H1 (cell line): ENCODE results near the gene JUP. TPM values are rescaled to one million over a fixed set of nuclear protein-coding genes. Genes with fewer than 3 reads are reported as not detected.

Source experiments
- CBX8 ChIP-seq: fragments of 300-800, 300-1000 bp; sonication (generic); IDR thresholded peaks from 2 replicates; pipeline ENCODE4 v1.7.1; 2016; ENCODE audit warnings: low read depth, low read length, borderline replicate concordance
- CHD1 ChIP-seq: IDR thresholded peaks from 2 replicates; pipeline ENCODE4 v1.6.1; 2012; ENCODE audit warnings: low read depth, low read length, improper control_type of control experiment
- MAX ChIP-seq: IDR thresholded peaks from 2 replicates; pipeline ENCODE4 v1.6.1; 2012; ENCODE audit warnings: inconsistent platforms
- SUZ12 ChIP-seq: fragments of 200-600 bp; sonication (generic); IDR thresholded peaks from 2 replicates; pipeline ENCODE4 v1.6.1; 2012; ENCODE audit warnings: mild to moderate bottlenecking, inconsistent platforms, low read length, moderate library complexity, mixed read lengths
- polyA plus RNA-seq, 7 experiments: library from polyadenylated mRNA; depleted of rRNA in 3 of 7; stranded (reverse) in 5 of 7; unstranded in 2 of 7; fragments of >200 nt in 5 of 7; fragments of 200-250 nt in 2 of 7; gene quantifications; 1 replicate in 5 of 7; 2 replicates in 1 of 7; 4 replicates in 1 of 7; pipeline versions ENCODE4 v1.2.1 to v1.2.3, GENCODE V29; 2011 to 2013; ENCODE audit warnings: missing spikeins in 2 of 7, mixed read lengths in 2 of 7
- total RNA-seq: library from RNA; stranded (reverse); fragmentation: NEBNext Ultra II Directional; extraction: Animal tissue kit (Norgen Biotek cat#: 25700); gene quantifications from 2 replicates; pipeline ENCODE4 v1.2.1, GENCODE V29; 2021
- TF ChIP-seq, protein P1 (sequence below): fragments of 300-600 bp; sonication (generic); IDR thresholded peaks from 2 replicates; pipeline ENCODE4 v1.7.1; 2012; ENCODE audit warnings: low read length, moderate library complexity, mild to moderate bottlenecking, inconsistent platforms; ENCODE audit not compliant: insufficient replicate concordance
- TF ChIP-seq, protein P2 (sequence below): IDR thresholded peaks from 2 replicates; pipeline ENCODE4 v1.6.1; 2012; ENCODE audit warnings: inconsistent platforms

JUP gene
- total and polyA plus RNA-seq, 2 of the 8 experiments (the other 6 are each of a cell fraction or from before 2014, with no cell fraction given), result 62.8 to 102 TPM

- TF ChIP-seq, protein P1, sequence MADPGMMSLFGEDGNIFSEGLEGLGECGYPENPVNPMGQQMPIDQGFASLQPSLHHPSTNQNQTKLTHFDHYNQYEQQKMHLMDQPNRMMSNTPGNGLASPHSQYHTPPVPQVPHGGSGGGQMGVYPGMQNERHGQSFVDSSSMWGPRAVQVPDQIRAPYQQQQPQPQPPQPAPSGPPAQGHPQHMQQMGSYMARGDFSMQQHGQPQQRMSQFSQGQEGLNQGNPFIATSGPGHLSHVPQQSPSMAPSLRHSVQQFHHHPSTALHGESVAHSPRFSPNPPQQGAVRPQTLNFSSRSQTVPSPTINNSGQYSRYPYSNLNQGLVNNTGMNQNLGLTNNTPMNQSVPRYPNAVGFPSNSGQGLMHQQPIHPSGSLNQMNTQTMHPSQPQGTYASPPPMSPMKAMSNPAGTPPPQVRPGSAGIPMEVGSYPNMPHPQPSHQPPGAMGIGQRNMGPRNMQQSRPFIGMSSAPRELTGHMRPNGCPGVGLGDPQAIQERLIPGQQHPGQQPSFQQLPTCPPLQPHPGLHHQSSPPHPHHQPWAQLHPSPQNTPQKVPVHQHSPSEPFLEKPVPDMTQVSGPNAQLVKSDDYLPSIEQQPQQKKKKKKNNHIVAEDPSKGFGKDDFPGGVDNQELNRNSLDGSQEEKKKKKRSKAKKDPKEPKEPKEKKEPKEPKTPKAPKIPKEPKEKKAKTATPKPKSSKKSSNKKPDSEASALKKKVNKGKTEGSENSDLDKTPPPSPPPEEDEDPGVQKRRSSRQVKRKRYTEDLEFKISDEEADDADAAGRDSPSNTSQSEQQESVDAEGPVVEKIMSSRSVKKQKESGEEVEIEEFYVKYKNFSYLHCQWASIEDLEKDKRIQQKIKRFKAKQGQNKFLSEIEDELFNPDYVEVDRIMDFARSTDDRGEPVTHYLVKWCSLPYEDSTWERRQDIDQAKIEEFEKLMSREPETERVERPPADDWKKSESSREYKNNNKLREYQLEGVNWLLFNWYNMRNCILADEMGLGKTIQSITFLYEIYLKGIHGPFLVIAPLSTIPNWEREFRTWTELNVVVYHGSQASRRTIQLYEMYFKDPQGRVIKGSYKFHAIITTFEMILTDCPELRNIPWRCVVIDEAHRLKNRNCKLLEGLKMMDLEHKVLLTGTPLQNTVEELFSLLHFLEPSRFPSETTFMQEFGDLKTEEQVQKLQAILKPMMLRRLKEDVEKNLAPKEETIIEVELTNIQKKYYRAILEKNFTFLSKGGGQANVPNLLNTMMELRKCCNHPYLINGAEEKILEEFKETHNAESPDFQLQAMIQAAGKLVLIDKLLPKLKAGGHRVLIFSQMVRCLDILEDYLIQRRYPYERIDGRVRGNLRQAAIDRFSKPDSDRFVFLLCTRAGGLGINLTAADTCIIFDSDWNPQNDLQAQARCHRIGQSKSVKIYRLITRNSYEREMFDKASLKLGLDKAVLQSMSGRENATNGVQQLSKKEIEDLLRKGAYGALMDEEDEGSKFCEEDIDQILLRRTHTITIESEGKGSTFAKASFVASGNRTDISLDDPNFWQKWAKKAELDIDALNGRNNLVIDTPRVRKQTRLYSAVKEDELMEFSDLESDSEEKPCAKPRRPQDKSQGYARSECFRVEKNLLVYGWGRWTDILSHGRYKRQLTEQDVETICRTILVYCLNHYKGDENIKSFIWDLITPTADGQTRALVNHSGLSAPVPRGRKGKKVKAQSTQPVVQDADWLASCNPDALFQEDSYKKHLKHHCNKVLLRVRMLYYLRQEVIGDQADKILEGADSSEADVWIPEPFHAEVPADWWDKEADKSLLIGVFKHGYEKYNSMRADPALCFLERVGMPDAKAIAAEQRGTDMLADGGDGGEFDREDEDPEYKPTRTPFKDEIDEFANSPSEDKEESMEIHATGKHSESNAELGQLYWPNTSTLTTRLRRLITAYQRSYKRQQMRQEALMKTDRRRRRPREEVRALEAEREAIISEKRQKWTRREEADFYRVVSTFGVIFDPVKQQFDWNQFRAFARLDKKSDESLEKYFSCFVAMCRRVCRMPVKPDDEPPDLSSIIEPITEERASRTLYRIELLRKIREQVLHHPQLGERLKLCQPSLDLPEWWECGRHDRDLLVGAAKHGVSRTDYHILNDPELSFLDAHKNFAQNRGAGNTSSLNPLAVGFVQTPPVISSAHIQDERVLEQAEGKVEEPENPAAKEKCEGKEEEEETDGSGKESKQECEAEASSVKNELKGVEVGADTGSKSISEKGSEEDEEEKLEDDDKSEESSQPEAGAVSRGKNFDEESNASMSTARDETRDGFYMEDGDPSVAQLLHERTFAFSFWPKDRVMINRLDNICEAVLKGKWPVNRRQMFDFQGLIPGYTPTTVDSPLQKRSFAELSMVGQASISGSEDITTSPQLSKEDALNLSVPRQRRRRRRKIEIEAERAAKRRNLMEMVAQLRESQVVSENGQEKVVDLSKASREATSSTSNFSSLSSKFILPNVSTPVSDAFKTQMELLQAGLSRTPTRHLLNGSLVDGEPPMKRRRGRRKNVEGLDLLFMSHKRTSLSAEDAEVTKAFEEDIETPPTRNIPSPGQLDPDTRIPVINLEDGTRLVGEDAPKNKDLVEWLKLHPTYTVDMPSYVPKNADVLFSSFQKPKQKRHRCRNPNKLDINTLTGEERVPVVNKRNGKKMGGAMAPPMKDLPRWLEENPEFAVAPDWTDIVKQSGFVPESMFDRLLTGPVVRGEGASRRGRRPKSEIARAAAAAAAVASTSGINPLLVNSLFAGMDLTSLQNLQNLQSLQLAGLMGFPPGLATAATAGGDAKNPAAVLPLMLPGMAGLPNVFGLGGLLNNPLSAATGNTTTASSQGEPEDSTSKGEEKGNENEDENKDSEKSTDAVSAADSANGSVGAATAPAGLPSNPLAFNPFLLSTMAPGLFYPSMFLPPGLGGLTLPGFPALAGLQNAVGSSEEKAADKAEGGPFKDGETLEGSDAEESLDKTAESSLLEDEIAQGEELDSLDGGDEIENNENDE, result no peak
- TF ChIP-seq CBX8 (no peak), MAX (no peak), CHD1 (no peak), SUZ12 (no peak)
- TF ChIP-seq, protein P2, sequence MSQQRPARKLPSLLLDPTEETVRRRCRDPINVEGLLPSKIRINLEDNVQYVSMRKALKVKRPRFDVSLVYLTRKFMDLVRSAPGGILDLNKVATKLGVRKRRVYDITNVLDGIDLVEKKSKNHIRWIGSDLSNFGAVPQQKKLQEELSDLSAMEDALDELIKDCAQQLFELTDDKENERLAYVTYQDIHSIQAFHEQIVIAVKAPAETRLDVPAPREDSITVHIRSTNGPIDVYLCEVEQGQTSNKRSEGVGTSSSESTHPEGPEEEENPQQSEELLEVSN, result no peak
- TF ChIP-seq, all 59 proteins: peak for 0
Observed at GRCh38 chr17:41813699-41814124, 27.2 kb upstream of the JUP start (continued).
